ENCODE results near the gene ODAD2. TPM values are rescaled to one million over a fixed set of nuclear protein-coding genes. Genes with fewer than 3 reads are reported as not detected.

ODAD2 gene
- polyA plus RNA-seq, 1 donor from 2014 or later: not detected

DNA sequence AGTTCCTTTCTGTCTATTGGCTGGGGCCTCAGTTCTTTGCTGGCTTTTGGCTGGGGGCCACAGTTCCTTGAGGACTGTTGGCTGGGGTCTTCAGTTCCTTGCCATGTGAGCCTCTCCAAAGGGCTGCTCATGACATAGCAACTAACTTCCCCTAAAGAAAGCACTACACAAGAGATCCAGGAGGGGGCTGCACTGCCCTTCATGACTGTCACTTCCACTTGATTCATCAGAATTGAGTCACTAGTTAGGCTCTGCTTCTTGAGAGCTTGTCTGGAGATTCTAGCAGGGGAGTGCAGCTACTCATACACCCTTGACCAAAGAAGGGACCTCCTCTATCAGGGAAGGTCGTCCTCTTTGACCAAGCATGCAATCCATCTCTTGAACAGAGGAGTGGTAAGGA lies 215.2 kb downstream of the ODAD2 start:
- H3K27ac ChIP-seq (ENCODE audit: low read length): no peak overlapping the region
- no peaks in the 10 kb centered on the region for H3K27me3 ChIP-seq (ENCODE audit: insufficient read depth, low read depth, low read length)
- H4K20me1 ChIP-seq (ENCODE audit: insufficient read depth): no peaks in the 10 kb centered on the region
- H2AFZ ChIP-seq (ENCODE audit: low read depth, low read length): no peak overlapping the region
- H3F3A ChIP-seq (ENCODE audit: insufficient read depth, low read length, poor library complexity, severe bottlenecking): no peaks in the 10 kb centered on the region
- no peaks in the 10 kb centered on the region for H3K79me2 ChIP-seq (replicated peaks; ENCODE audit: insufficient read depth, low read length)
- no peaks in the 10 kb centered on the region for H3K9me2 ChIP-seq (ENCODE audit: insufficient read depth, low read length)
- H3K4me2 ChIP-seq (ENCODE audit: low read length): no peak overlapping the region
- H3K36me3 ChIP-seq (ENCODE audit: insufficient read depth, low read length): no peaks in the 10 kb centered on the region
- no peak overlapping the region for H3K9ac ChIP-seq (ENCODE audit: low read length)
- no peak overlapping the region for H3K4me3 ChIP-seq (ENCODE audit: low read length)
- H3K9me3 ChIP-seq (ENCODE audit: low read length): no peaks in the 10 kb centered on the region
- TF ChIP-seq EZH2 (IDR thresholded peaks at IDR 0.05; ENCODE audit: borderline replicate concordance, insufficient read depth, low read length, poor library complexity, severe bottlenecking) (no peak), POLR2AphosphoS5 (IDR thresholded peaks at IDR 0.05) (no peak), RAD21 (conservative IDR thresholded peaks at IDR 0.05) (no peak), EP300 (conservative IDR thresholded peaks at IDR 0.05; ENCODE audit: poor library complexity, severe bottlenecking) (no peak), REST (IDR thresholded peaks at IDR 0.05; ENCODE audit: borderline replicate concordance) (no peak), SMC3 (conservative IDR thresholded peaks at IDR 0.05; ENCODE audit: poor library complexity) (no peak), MXI1 (conservative IDR thresholded peaks at IDR 0.05; ENCODE audit: poor library complexity, severe bottlenecking) (no peak), CTCF (IDR thresholded peaks at IDR 0.05; ENCODE audit: poor library complexity, severe bottlenecking) (no peak), TAF1 (IDR thresholded peaks at IDR 0.05; ENCODE audit: low read depth) (no peak)

DNA sequence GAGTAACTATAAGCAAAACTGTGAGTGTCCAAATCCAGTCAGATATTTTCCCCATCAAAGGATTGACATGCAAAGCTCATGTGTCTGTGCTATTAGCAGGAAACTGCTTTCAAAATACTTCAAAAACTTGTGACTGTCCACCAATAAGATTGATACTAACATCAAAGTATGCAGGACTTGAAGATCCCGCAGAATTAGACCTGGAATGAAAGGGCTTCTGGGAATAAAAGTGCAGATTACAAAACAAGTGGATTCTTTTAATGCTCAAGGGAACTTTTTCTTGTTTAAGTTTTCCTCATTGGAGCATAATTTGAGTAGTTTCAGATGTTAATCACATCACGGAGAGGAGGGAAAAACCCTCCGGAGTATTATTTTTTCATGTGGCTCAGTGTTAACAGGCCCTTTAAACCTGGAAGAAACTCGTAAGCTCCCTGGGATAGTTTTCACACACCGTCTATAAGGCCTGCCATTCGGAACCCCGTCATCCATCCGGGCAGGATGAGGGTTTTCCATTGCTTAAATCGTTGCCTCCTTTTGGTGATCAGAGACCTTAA lies 219.3 kb downstream of the ODAD2 start:
- no peak overlapping the region for H2AFZ ChIP-seq (ENCODE audit: low read depth, low read length)

More for the DNA sequence above, 219.3 kb downstream of the ODAD2 start:
- Histone ChIP-seq H3K79me2 (replicated peaks; ENCODE audit: insufficient read depth, low read length) (no peaks in the 10 kb centered on the region), H3K9ac (ENCODE audit: low read length) (no peak overlapping the region), H3K27ac (ENCODE audit: low read length) (no peak overlapping the region), H3K4me2 (ENCODE audit: low read length) (no peak overlapping the region), H4K20me1 (ENCODE audit: insufficient read depth) (no peaks in the 10 kb centered on the region), H3K9me2 (ENCODE audit: insufficient read depth, low read length) (no peaks in the 10 kb centered on the region), H3K9me3 (ENCODE audit: low read length) (no peaks in the 10 kb centered on the region), H3K4me3 (ENCODE audit: low read length) (no peak overlapping the region), H3F3A (ENCODE audit: insufficient read depth, low read length, poor library complexity, severe bottlenecking) (no peaks in the 10 kb centered on the region), H3K27me3 (ENCODE audit: insufficient read depth, low read depth, low read length) (no peaks in the 10 kb centered on the region), H3K36me3 (ENCODE audit: insufficient read depth, low read length) (no peaks in the 10 kb centered on the region)
- TF ChIP-seq EP300 (conservative IDR thresholded peaks at IDR 0.05; ENCODE audit: poor library complexity, severe bottlenecking) (no peak), POLR2AphosphoS5 (IDR thresholded peaks at IDR 0.05) (no peak), MXI1 (conservative IDR thresholded peaks at IDR 0.05; ENCODE audit: poor library complexity, severe bottlenecking) (no peak), SMC3 (conservative IDR thresholded peaks at IDR 0.05; ENCODE audit: poor library complexity) (no peak), CTCF (IDR thresholded peaks at IDR 0.05; ENCODE audit: poor library complexity, severe bottlenecking) (no peak), TAF1 (IDR thresholded peaks at IDR 0.05; ENCODE audit: low read depth) (no peak), EZH2 (IDR thresholded peaks at IDR 0.05; ENCODE audit: borderline replicate concordance, insufficient read depth, low read length, poor library complexity, severe bottlenecking) (no peak), RAD21 (conservative IDR thresholded peaks at IDR 0.05) (no peak), REST (IDR thresholded peaks at IDR 0.05; ENCODE audit: borderline replicate concordance) (no peak)
